IPS-NIHi7 (cell line): ENCODE measurements around the gene FHOD3.

Experiments
- DNase-seq: peaks from one replicate; pipeline ENCODE4 v3.0.0; 2012; ENCODE audit warnings: mixed read lengths; ENCODE audit errors: extremely low spot score

FHOD3 gene

DNA sequence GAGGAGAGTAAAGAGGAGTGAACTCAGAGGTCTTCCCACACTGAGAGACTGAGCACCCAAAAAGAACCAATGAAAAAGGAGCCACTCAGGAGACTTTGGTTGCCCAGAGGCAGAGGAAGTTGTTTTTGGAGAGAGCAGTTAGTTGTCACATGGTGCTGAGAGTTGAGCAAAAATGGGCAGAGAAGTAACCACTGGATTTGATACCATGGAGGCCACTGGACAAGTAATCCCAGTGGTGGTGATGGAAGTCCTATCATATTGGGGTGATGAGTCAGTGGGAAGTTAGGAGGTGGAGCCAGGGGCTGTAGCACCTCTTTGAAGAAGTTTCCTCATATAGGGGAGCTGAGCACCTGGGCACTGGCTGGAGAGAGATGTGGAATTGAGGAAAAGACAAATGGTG, 295.5 kb downstream of the FHOD3 start:
- no peak for DNase-seq

GRCh38 chr18:36593641-36594040, 296.1 kb downstream of the FHOD3 start:
- no peak for DNase-seq

- DNase-seq: no peak
These were observed 297.1 kb downstream of the FHOD3 start for GRCh38 chr18:36594621-36595020.

DNA sequence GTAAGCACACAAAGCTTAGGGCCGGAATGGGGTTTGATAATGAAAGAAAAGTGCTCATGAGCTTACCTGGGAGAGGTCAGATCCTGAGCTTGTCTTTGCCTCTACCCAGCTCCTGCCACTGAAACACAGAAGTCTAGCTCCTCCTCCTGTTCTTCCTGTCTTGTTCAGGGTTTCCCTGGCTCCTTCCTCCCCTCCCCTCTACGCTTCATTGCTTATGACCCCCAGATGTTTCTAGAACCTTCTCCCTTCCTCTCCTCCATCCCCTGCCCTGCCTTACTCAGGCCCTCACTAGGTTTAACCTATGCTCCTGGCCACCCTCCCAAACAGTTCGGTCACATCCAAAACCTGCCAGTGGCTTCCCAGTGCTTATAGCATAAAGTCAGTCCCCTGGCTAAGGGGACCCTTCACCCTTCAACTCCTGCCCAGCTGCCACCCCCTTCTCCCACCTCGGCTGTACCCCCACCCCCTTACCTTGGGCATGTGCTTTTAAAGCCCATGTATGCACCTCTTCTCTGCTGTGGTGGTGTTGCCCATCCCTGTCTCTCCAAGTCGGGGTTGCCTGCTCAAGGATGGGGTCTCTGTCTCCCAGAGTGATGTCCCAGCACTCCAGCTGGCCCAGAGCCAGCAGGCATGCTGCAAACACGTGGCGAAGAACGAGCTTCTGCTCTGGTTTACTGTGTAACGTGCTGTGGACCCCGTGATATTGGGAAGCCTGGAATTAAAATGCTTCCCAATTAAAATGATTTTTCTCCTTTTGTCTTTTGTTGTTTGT, 297.7 kb downstream of the FHOD3 start:
- no peak for DNase-seq

GRCh38 chr18:36595818-36596215, 298.3 kb downstream of the FHOD3 start:
- no peak for DNase-seq

DNA sequence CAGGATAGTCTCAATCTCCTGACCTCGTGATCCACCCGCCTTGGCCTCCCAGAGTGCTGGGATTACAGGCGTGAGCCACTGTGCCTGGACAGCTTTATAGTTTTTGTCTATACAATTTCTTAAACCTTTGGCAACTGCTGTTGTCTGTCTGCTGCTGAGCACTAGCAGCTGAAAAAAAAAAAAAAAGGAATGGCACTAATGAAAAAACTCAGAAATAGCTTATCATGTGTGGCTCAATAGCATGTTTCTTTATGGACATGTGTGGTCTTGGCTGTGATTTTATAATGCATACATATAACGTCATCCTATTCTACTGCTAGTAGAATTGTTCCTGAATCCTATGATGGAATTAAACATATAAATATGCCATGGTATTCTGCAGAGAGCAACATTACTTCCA, 300.1 kb downstream of the FHOD3 start:
- DNase-seq: no peak

GRCh38 chr18:36600548-36600947, 303.0 kb downstream of the FHOD3 start:
- no peak for DNase-seq

- DNase-seq: no peak
These were observed 303.8 kb downstream of the FHOD3 start for GRCh38 chr18:36601316-36601715.

GRCh38 chr18:36602071-36602470, 304.6 kb downstream of the FHOD3 start:
- DNase-seq: no peak

GRCh38 chr18:36602620-36603019, 305.1 kb downstream of the FHOD3 start:
- DNase-seq: no peak

DNA sequence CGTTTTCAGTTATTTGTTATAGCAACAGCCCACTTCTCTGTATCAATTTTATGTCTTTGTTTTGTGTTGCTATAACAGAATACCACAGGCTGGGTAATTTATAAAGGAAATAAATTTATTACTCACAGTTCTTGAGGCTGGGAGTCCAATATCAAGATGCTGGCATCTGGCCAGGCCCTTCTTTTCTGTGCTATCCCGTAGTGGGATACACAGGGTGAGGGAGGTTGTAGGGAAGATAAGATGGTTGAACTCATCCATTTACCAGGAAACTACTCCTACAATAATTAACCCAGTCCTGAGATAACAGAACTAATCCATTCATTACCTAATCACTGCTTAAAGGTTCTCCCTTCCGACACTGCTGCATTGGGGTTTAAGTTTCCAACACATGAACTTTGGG, 310.6 kb downstream of the FHOD3 start:
- no peak for DNase-seq

DNA sequence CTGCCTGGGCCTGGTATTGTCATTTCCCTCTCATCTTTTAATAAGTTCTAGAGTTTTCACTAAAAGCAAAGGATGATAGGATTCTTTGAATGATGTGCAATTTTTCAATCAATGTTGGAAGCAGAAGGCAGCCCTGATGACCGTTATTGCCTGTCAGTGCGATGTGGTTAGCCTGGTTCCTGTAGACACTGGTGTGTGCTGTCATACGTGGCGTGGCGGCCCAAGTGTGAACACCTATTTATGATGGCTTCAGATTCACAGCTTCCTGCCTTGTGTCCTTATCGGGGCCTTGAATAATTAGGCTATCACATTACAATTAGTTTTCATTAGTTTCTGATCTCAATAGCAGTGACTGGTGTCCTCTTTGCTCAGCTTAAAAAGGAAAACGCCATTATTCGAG, 312.7 kb downstream of the FHOD3 start:
- DNase-seq: no peak

GRCh38 chr18:36610661-36611060, 313.1 kb downstream of the FHOD3 start:
- DNase-seq: peak; percentile 37

GRCh38 chr18:36613069-36613468, 315.6 kb downstream of the FHOD3 start:
- DNase-seq: no peak

GRCh38 chr18:36613810-36614209, 316.3 kb downstream of the FHOD3 start:
- no peak for DNase-seq

GRCh38 chr18:36620788-36621187, 323.3 kb downstream of the FHOD3 start:
- DNase-seq: no peak

DNA sequence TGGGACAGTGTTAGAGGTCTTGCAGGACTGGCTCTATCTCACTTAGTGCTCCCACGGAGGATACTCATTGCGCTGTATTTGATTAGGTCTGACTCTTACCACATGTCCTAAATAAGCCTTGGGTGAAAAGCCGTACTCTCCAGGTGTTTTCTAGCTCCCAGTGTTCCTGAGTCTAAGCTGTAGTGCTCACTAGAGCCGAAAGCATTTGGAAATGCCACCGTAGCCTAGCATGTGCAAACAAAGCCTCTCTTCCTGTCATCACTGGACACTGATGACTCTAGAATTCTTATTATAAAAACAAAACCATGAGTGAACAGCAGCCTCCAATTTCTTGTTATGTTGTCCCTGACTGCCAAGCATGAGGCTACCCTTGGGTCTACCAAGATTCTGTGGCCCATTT, 325.1 kb downstream of the FHOD3 start:
- DNase-seq: no peak

GRCh38 chr18:36623091-36623490, 325.6 kb downstream of the FHOD3 start:
- no peak for DNase-seq

GRCh38 chr18:36623681-36624190, 326.2 kb downstream of the FHOD3 start:
- DNase-seq: no peak

DNA sequence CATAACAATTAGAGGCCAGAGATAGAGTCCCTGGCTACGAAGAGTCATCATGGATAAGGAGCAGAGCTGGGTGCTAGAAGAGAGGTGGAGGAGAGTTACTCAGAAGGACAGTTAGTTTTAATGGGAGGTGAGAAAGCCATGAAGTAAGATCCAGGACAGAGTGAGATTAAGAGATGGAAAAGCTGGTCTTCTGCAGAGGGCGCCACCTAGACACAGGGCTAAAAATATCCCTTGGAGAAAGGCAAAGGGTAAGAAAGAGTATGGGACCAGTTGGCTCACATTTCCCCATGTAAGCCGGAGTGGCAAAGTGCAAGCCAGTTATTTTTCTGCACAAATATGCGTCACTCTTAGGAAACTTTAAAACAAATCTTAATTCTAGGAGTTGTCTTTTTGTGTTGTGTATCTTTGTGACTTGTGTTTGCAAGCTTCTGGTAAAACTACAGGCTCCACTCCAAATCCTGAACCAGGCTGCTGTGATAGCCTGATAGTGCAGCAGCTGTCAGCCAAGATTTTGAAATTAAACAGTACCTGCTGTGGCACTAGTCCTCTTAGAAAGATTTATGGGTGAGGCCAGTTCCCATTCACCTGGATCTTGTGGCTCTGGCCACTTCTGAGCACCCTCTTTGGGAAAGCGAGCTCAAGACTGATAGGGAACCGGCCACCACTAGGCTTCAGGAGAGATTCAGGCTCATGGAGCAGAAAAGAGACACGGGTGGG, 327.1 kb downstream of the FHOD3 start:
- DNase-seq: peak; percentile 23

DNA sequence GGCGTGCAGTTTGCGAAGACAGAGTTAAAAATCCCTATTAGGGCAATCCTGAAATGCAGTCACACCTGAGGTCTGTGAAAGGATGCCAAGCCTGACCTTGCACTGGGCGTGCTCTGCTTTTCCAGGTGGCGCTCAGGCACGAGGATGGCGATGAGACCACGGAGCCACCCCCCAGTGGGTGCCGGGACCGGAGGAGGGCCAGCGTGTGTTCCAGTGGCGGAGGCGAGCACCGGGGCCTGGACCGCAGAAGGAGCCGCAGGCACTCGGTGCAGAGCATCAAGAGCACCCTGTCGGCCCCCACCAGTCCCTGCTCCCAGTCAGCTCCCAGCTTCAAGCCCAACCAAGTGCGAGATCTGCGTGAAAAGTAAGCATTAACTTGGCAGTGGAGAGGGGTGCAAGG, 327.9 kb downstream of the FHOD3 start:
- DNase-seq: no peak

DNA sequence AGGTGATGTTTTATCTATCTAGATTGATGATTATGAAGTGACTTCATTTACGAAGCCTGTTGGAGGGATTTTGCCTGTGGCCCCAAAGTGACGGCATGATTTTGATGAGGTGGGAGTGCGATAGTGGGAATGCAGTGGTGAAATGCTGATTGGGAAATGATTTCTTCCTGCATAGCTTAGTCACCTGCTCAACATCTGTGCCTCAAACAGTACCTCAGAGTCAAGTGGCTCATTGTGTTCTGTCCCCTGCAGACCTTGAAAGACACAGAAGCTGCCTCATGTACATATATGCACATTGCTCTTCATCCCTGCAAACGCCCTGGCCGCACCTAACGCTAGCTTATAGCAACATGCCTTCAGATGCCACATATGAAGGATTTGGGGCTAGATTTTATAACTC, 330.1 kb downstream of the FHOD3 start:
- DNase-seq: no peak

DNA sequence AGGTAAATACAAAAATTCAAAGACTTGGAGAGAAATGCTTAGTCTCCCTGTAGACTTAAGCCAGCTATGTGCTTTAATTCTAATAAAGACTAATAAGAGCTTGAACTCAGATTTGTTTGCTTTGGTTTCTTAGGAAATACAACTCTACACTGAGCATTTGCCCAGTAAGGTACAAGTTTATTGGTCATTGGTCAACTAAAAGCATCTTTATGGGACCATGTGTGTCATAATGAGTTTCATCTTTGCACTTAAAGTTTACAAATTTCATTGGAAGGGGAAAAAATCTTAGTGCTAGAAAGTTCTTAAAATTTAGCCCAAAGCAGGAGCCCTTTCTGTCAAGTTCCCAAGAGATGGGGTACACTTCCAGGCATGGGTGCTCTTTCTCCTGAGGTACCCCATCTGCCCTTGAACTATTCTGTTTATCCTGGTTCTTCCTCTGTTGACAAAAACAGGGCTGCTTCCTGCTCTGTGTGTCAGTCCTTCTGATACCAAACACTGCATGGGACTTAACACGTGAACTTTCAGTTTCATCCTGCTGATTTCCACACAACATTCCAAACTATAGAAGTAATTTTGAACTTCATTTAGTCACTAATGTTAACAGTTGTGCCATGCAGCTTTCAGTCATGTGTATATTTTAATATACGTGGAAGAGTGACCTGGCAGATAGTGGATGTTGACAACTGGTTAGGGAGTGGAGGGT, 331.1 kb downstream of the FHOD3 start:
- DNase-seq: no peak
